Measurements from ENCODE around the gene DUSP10.
A peak's percentile ranks its signal among the peaks of the same experiment; 100 is the strongest.

The DUSP10 gene

DNA sequence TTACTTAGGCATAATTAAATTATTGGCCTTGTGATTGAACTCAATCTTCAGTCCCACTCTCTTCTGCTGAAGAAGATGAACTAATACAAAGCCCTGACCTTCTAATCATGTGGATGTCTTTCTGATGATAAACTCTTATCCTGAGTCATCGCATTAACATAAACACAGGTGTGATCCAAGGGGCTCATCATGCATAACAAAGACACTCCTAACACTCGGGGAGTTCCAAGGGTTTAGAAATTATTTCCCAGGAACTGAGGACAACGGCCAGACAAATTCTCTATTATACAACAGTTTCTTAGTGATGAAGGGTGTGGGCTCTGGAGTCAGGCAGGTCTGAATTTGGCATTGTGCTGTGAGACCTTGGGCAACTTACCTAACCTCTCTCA is 18.0 kb downstream of the DUSP10 start:
- Histone ChIP-seq H3K4me3 (ENCODE audit: low read length) (no peak overlapping the region), H3K27ac (ENCODE audit: low read depth, low read length) (no peak overlapping the region), H3K9ac (ENCODE audit: low read length) (no peak overlapping the region), H3K27me3 (ENCODE audit: control insufficient read depth, insufficient read depth, low read length) (no peaks in the 10 kb centered on the region), H3K36me3 (ENCODE audit: control insufficient read depth, insufficient read depth, low read length) (no peaks in the 10 kb centered on the region), H3K4me1 (ENCODE audit: control insufficient read depth, insufficient read depth, low read length) (peaks cover 39% of the 10 kb centered on the region)

DNA sequence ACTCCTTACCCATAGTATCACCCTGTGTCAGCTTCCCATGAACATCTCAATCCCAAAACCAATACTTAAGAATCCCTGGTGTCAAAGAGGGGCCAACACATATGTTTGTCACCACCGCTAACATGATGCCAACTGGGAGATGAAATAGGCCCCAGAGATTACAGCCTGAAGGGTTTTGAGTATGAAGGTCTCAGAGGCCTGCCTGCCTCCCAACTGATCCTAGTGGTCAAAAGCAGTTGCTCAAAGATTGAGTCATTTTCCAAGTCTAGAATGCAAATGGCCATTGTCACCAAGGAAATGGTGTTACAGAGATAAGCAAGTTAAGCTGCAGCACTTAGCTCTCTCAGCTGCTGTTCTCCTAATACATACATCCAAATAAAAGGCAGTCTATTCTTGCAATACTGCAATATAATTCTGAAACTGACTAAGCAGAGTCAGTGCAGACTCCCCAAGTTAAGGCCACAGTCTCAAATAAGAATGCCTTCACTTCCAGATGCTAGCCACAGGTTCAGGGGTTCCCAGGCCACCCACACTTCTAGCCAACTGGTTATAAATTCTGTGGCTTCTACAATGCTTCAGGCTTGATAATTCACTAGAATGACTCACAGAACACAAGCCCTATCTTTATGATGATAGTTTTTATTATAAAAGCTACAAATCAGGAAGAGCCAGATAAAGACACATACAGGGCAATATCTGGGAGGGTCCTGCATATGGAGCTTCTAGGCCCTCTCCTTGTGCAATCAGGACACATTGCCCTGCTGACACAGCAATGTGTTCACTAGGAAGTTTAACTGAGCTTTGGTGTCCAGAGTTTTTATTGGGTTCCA is 18.7 kb downstream of the DUSP10 start:
- H3K9ac ChIP-seq (ENCODE audit: low read length), result no peak overlapping the region
- H3K27me3 ChIP-seq (ENCODE audit: control insufficient read depth, insufficient read depth, low read length), result no peaks in the 10 kb centered on the region
- no peak overlapping the region for H3K4me3 ChIP-seq (ENCODE audit: low read length)
- H3K27ac ChIP-seq (ENCODE audit: low read depth, low read length), result peak overlapping the region; percentile 14
- no peaks in the 10 kb centered on the region for H3K36me3 ChIP-seq (ENCODE audit: control insufficient read depth, insufficient read depth, low read length)
- peaks cover 42% of the 10 kb centered on the region for H3K4me1 ChIP-seq (ENCODE audit: control insufficient read depth, insufficient read depth, low read length)

DNA sequence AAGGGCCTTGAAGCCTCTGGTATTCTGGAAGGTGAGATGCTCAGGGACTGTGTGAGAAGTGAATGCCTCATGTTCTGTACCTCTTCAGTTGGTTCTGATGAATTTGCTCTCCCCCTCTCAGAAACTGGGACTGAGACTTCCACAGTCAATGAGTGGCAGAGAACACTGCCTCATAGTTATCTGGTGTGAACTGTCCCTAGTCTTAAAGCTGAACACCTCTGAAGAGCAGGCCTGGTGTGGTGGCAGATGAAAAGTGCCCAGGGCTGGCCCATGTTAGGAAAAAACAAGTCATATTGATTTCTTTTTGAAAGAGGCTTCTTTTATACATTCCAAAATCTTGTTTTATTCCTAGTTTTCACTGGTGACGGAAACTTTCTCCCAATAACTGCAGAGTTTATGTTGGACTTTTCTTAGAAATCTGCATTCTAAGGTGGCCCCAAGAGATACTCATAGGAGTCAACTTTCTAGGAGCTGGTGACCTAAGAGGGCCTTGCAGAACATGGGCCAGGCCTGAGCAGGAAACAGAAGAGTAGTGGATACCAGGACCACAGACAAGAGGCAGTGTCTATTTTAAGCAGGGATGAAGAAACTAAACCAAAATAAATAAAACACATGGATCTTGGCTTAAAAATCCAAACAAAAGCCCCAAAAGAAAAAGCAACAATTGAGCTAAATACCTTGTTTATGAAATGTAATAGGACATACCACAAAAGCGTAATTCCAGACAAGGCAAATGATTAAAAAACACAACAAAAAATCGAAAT is 19.5 kb downstream of the DUSP10 start:
- H3K36me3 ChIP-seq (ENCODE audit: control insufficient read depth, insufficient read depth, low read length), result no peaks in the 10 kb centered on the region
- H3K27ac ChIP-seq (ENCODE audit: low read depth, low read length), result peak overlapping the region; percentile 14
- H3K9ac ChIP-seq (ENCODE audit: low read length), result no peak overlapping the region
- H3K4me1 ChIP-seq (ENCODE audit: control insufficient read depth, insufficient read depth, low read length), result peaks cover 42% of the 10 kb centered on the region
- H3K4me3 ChIP-seq (ENCODE audit: low read length), result no peak overlapping the region
- H3K27me3 ChIP-seq (ENCODE audit: control insufficient read depth, insufficient read depth, low read length), result no peaks in the 10 kb centered on the region

DNA sequence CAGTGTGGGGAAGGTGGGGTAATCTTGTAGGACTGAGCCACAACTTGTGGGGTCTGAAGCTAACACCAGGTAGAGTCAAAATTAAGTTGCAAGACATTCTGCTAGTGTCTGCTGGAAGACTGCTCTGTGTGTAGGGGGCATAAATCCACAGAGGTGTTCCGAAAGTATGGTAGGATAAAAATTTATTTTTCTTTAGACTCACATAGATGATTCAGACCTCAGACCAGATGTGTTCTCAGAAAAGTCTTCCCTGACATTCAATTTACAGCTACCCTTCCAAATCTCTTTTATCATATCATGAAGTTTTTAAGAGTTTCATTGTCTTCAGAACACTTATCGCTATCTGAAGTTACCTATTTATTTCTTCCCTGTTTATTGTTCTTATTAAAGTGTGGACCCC is 21.3 kb downstream of the DUSP10 start:
- no peaks in the 10 kb centered on the region for H3K36me3 ChIP-seq (ENCODE audit: control insufficient read depth, insufficient read depth, low read length)
- H3K9ac ChIP-seq (ENCODE audit: low read length), result no peak overlapping the region
- no peak overlapping the region for H3K4me3 ChIP-seq (ENCODE audit: low read length)
- peaks cover 41% of the 10 kb centered on the region for H3K4me1 ChIP-seq (ENCODE audit: control insufficient read depth, insufficient read depth, low read length)
- H3K27ac ChIP-seq (ENCODE audit: low read depth, low read length), result no peak overlapping the region
- no peaks in the 10 kb centered on the region for H3K27me3 ChIP-seq (ENCODE audit: control insufficient read depth, insufficient read depth, low read length)

DNA sequence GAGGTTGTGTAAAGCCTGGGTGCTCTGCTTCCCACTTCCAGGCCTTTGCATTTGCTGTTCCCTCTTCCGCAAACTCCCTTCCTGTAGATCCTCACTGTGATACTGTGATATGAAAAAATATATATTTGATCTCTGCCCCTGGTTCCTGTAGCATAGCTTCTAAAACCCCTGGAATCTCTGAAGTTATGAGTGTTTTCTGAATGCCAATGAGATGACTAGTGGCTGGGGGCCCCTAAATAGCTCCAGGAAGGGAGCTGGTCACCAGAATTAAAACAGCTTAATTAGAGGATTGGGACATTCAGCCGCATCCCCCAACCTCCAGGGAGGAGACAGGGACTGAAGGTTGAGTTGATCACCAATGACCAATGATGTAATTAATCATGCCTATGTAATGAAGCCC is 21.9 kb downstream of the DUSP10 start:
- H3K27ac ChIP-seq (ENCODE audit: low read depth, low read length), result peak overlapping the region; percentile 85
- H3K27me3 ChIP-seq (ENCODE audit: control insufficient read depth, insufficient read depth, low read length), result no peaks in the 10 kb centered on the region
- no peak overlapping the region for H3K4me3 ChIP-seq (ENCODE audit: low read length)
- peaks cover 38% of the 10 kb centered on the region for H3K4me1 ChIP-seq (ENCODE audit: control insufficient read depth, insufficient read depth, low read length)
- no peak overlapping the region for H3K9ac ChIP-seq (ENCODE audit: low read length)
- H3K36me3 ChIP-seq (ENCODE audit: control insufficient read depth, insufficient read depth, low read length), result no peaks in the 10 kb centered on the region

DNA sequence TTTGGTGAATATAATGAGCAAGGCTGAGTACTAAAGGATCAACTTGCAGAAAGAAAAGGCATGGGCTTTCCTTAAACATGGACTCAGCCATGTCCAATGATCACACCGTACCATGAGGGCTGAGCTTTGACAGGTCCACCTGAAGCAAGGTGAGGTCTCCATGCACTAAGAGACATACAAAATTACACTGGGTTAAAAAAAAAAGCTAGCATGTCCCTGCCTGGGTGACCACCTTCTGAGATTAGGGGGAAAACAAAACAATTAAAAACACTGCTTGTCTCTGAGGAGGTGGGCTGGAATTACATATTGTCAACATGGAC is 22.7 kb downstream of the DUSP10 start:
- Histone ChIP-seq H3K36me3 (ENCODE audit: control insufficient read depth, insufficient read depth, low read length) (no peaks in the 10 kb centered on the region), H3K27me3 (ENCODE audit: control insufficient read depth, insufficient read depth, low read length) (no peaks in the 10 kb centered on the region), H3K9ac (ENCODE audit: low read length) (no peak overlapping the region), H3K27ac (ENCODE audit: low read depth, low read length) (peak overlapping the region; percentile 85), H3K4me3 (ENCODE audit: low read length) (no peak overlapping the region), H3K4me1 (ENCODE audit: control insufficient read depth, insufficient read depth, low read length) (peaks cover 43% of the 10 kb centered on the region)

DNA sequence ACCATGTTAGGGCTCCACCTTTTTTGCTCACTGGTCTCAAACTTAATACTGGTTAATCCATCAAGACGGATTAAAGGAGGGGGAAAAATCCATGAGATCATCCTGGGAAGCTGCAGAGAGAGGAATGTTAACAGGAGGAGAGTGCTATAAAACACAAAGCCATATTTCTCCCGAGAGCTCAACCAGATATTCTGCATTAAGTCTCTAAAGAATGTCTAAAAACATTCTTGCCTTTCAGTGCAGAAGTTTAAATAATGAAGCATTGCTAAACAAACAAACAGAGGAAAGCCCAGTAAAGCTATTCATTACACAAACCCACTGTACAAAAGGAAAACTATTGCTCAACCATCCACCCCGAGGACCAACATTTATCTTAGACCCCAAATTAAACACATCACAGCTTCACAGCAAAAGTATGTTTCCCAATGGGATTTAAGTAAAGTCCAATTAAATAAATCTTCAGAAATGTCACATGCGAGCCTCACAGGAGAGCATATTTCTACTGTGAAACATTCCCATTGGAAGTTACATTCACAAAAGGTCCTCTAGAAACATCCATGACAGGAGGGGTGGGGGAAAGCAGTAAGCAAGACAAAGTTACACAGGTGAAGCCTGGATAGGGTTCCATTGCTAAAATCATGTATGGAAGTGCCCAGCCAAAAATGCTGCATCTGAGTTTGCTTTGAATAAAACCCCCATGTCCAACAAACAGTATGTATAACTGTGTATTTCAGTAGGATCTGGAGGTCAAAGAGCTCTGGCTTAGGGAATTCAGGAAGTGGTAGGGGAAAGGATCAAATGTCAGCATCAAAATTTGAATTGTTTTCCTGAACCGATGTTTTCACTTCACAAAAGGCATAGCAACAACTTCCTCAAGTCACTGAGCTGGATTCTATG is 23.3 kb downstream of the DUSP10 start:
- Histone ChIP-seq H3K9ac (ENCODE audit: low read length) (no peak overlapping the region), H3K27ac (ENCODE audit: low read depth, low read length) (peak overlapping the region; percentile 85), H3K36me3 (ENCODE audit: control insufficient read depth, insufficient read depth, low read length) (no peaks in the 10 kb centered on the region), H3K4me3 (ENCODE audit: low read length) (no peak overlapping the region), H3K27me3 (ENCODE audit: control insufficient read depth, insufficient read depth, low read length) (no peaks in the 10 kb centered on the region), H3K4me1 (ENCODE audit: control insufficient read depth, insufficient read depth, low read length) (peaks cover 43% of the 10 kb centered on the region)

DNA sequence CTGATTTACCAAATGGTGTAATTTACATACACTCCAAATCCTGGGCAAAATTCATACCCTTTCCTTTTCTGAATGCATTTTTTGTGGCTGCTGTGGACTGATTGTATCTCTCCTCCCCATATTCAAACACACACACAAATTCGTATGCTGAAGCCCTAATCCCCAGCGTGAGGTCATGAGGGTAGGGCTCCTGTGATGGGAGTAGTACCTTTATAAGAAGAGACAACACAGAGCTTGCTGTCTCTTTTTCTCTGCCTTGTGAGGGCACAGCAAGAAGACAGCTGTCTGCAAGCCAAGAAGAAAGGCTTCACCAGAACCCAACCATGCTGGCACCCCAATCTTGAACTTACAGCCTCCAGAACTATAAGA is 24.4 kb downstream of the DUSP10 start:
- Histone ChIP-seq H3K4me3 (ENCODE audit: low read length) (no peak overlapping the region), H3K36me3 (ENCODE audit: control insufficient read depth, insufficient read depth, low read length) (no peaks in the 10 kb centered on the region), H3K27me3 (ENCODE audit: control insufficient read depth, insufficient read depth, low read length) (no peaks in the 10 kb centered on the region), H3K9ac (ENCODE audit: low read length) (no peak overlapping the region), H3K4me1 (ENCODE audit: control insufficient read depth, insufficient read depth, low read length) (peaks cover 49% of the 10 kb centered on the region), H3K27ac (ENCODE audit: low read depth, low read length) (peak overlapping the region; percentile 85)

DNA sequence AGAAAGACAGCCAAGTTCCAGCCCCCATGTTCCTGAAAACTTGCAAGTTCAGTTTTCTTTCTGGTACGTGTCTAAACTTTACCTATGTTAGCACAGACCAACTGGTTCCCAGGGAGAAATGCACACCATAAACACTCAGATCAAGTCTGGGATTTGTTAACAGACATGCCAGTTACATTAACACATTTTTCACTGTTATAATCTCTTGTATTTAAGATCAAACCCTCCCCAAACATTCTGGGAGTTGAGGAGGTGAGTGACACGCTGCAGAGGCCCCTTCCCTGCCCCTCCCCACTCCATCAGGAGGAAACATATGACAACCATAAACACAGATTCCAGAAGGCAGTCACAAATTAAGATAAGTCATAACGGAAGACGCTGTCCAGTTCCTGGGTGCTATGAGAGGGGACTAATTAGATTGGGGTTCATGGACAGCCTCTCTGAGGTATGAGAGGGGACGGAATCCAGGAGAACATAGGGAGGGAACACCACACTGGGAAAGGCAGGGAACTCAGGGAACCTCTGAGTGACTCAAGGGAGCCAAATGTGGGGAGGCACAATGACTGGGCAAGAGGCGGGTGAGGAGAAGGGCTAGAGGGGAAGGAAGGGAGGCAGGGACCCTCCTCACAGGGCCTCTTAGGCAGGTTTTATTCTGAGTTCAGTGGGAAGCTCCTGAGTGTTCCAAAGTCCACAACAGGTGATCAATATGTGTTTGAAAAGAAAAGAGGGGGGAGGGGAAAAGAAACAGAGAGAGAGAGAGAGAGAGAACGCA is 25.0 kb downstream of the DUSP10 start:
- Histone ChIP-seq H3K9ac (ENCODE audit: low read length) (no peak overlapping the region), H3K27me3 (ENCODE audit: control insufficient read depth, insufficient read depth, low read length) (no peaks in the 10 kb centered on the region), H3K4me1 (ENCODE audit: control insufficient read depth, insufficient read depth, low read length) (peaks cover 51% of the 10 kb centered on the region), H3K4me3 (ENCODE audit: low read length) (no peak overlapping the region), H3K27ac (ENCODE audit: low read depth, low read length) (peak overlapping the region; percentile 85), H3K36me3 (ENCODE audit: control insufficient read depth, insufficient read depth, low read length) (no peaks in the 10 kb centered on the region)

DNA sequence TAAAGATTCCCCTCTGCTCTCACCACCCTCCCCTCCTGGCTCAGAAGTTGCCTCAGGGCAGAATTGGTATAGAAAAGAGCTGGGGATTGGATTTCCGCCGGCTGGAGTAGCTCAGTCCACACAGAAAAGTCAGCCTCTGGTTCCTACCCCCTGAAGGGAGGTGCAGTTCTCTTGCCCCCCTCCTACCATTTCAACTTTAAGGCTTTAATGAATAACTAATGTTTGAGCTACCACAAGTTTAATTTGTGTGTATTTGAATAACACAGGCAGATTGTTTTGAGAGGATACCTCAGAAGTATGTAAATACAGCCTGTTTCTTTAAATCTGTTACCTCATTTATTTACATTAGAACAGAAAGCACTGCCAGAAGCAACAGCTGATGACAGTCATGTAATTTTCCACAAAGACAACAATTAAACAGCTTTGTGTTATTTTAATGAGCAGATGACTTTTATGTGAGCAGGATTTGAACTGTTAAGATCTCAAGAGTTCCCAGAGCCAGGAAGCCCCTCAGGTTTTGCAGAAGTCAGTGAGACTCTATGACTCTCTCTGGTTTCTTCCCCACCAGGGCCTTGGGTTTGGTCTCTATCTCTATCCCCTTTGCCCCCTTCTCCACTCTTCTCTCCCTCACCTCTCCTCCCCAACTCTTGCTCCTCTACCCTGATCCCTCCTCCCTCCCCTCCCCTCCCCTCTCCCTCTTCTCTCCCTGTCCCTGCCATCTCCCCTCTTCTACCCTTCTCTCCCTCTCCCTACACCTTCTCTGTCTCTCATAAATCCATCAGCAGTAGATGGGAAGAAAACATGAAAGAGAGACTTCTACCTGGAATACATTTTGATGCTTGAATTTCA is 26.3 kb downstream of the DUSP10 start:
- H3K27me3 ChIP-seq (ENCODE audit: control insufficient read depth, insufficient read depth, low read length), result no peaks in the 10 kb centered on the region

More for the DNA sequence above, 26.3 kb downstream of the DUSP10 start:
- Histone ChIP-seq H3K9ac (ENCODE audit: low read length) (no peak overlapping the region), H3K27ac (ENCODE audit: low read depth, low read length) (peak overlapping the region; percentile 85), H3K4me3 (ENCODE audit: low read length) (no peak overlapping the region), H3K36me3 (ENCODE audit: control insufficient read depth, insufficient read depth, low read length) (no peaks in the 10 kb centered on the region), H3K4me1 (ENCODE audit: control insufficient read depth, insufficient read depth, low read length) (peaks cover 63% of the 10 kb centered on the region)

All from rectal smooth muscle tissue (tissue), 1 donor.